ENCODE results near the gene NTMT1.
"Not testable (repeated sequence)": the region's sequence is repeated elsewhere in the genome, so short reads cannot be mapped to it uniquely, and the experiment has no call there.

Gene NTMT1

GRCh38 chr9:129615407-129616285, 10.3 kb upstream of the NTMT1 start:
- no peak for DNase-seq

- no peak for DNase-seq
Measured at GRCh38 chr9:129617167-129617566, 8.8 kb upstream of the NTMT1 start.

GRCh38 chr9:129619787-129620668, 5.9 kb upstream of the NTMT1 start:
- DNase-seq: no peak

- no peak for DNase-seq
Measured at GRCh38 chr9:129620669-129621295, 5.2 kb upstream of the NTMT1 start, which contains the start of gene C9orf50. Gene C9orf50, minus strand, starts transcription at chr9:129621101. Its CDS starts 527 bp downstream, at chr9:129620574.

GRCh38 chr9:129623331-129623730, 2.6 kb upstream of the NTMT1 start:
- DNase-seq: no peak

GRCh38 chr9:129624168-129624759, 1.7 kb upstream of the NTMT1 start:
- DNase-seq: peak; percentile 74

GRCh38 chr9:129624947-129625346, 1.0 kb upstream of the NTMT1 start:
- peak; percentile 45 for DNase-seq

- peak; percentile 46 for DNase-seq
Measured at GRCh38 chr9:129626625-129627284, 792 bp downstream of the NTMT1 start.

GRCh38 chr9:129627556-129628440, 1.8 kb downstream of the NTMT1 start:
- DNase-seq: no peak

- DNase-seq: no peak
Measured at GRCh38 chr9:129628709-129629108, 2.7 kb downstream of the NTMT1 start.

GRCh38 chr9:129629251-129629820, 3.4 kb downstream of the NTMT1 start:
- DNase-seq: no peak

- DNase-seq: no peak
Measured at GRCh38 chr9:129630967-129631673, 5.2 kb downstream of the NTMT1 start.

- DNase-seq: no peak
Measured at GRCh38 chr9:129631674-129632129, 5.7 kb downstream of the NTMT1 start.

GRCh38 chr9:129632460-129632859, 6.5 kb downstream of the NTMT1 start:
- no peak for DNase-seq

- DNase-seq: no peak
Measured at GRCh38 chr9:129633207-129633606, 7.2 kb downstream of the NTMT1 start.

- DNase-seq: no peak
Measured at GRCh38 chr9:129633848-129634247, 7.9 kb downstream of the NTMT1 start.

- no peak for DNase-seq
Measured at GRCh38 chr9:129635099-129636065, 9.4 kb downstream of the NTMT1 start.

GRCh38 chr9:129636343-129636742, 10.4 kb downstream of the NTMT1 start:
- DNase-seq: not testable (repeated sequence)

GRCh38 chr9:129637102-129637501, 11.1 kb downstream of the NTMT1 start:
- DNase-seq: no peak

Measured in CD4-positive, alpha-beta T cell treated with Interleukin-12 subunit alpha and Interleukin-12 subunit beta, for 1 hour (primary cell).